K562 (cell line): Measurements from ENCODE around the gene CORT. TPM values are rescaled to one million over a fixed set of nuclear protein-coding genes. Genes with fewer than 3 reads are reported as not detected.

Source experiments
- BCL6 ChIP-seq: fragments of 250-450 bp; sonication (Bioruptor Pico); IDR thresholded peaks from 2 replicates; pipeline ENCODE4 v1.4.0; 2020
- BCLAF1 ChIP-seq, 2 experiments: fragments of 450-650 bp in 1 of 2; IDR thresholded peaks; 2 replicates each; pipeline ENCODE4 v1.6.1; 2011 to 2017; ENCODE audit warnings: low read depth in 2 of 2, antibody characterized with exemption in 1 of 2, borderline replicate concordance in 1 of 2, low read length in 1 of 2, mild to moderate bottlenecking in 1 of 2, mixed read lengths in 1 of 2; ENCODE audit not compliant: control insufficient read depth in 1 of 2
- ETV5 ChIP-seq: sonication (generic); formaldehyde crosslinking; IDR thresholded peaks from 2 replicates; pipeline ENCODE4 v1.4.0; 2020; ENCODE audit warnings: low read depth, mild to moderate bottlenecking, missing genetic modification reagents
- EWSR1 ChIP-seq: fragments of 450-650 bp; IDR thresholded peaks from 2 replicates; pipeline ENCODE4 v1.6.1; 2018; ENCODE audit warnings: borderline replicate concordance, mild to moderate bottlenecking, low read depth, moderate library complexity; ENCODE audit not compliant: partially characterized antibody
- MAZ ChIP-seq, 2 experiments: fragments of 450-650 bp in 1 of 2; sonication (generic) in 1 of 2; formaldehyde crosslinking; IDR thresholded peaks in 1 of 2; conservative IDR thresholded peaks in 1 of 2; 2 replicates each; pipeline versions ENCODE4 v1.4.0 to v1.5.0; 2020; ENCODE audit warnings: mild to moderate bottlenecking in 1 of 2, missing genetic modification reagents in 1 of 2
- MTA3 ChIP-seq: fragments of 450-650 bp; formaldehyde crosslinking; IDR thresholded peaks from 2 replicates; pipeline ENCODE4 v1.6.1; 2017; ENCODE audit warnings: mild to moderate bottlenecking, borderline replicate concordance
- MYNN ChIP-seq, 2 experiments: sonication (generic); formaldehyde crosslinking in 1 of 2; IDR thresholded peaks; 2 replicates each; pipeline versions ENCODE4 v1.5.0 to v1.6.1; 2016 to 2020; ENCODE audit warnings: antibody characterized with exemption in 1 of 2, missing genetic modification reagents in 1 of 2
- TAF9B ChIP-seq: fragments of 450-650 bp; IDR thresholded peaks from 2 replicates; pipeline ENCODE4 v1.6.1; 2018; ENCODE audit warnings: mild to moderate bottlenecking; ENCODE audit not compliant: partially characterized antibody
- TCF7 ChIP-seq: sonication (generic); IDR thresholded peaks from 2 replicates; pipeline ENCODE4 v1.6.1; 2016; ENCODE audit warnings: antibody characterized with exemption, borderline replicate concordance
- ZNF561 ChIP-seq: fragments of 450-650 bp; formaldehyde crosslinking; conservative IDR thresholded peaks from 2 replicates; pipeline ENCODE4 v1.4.0; 2020; ENCODE audit warnings: mild to moderate bottlenecking, moderate library complexity
- ZNF76 ChIP-seq: fragments of 250-450 bp; sonication (Bioruptor Pico); IDR thresholded peaks from 2 replicates; pipeline ENCODE4 v1.4.0; 2020; ENCODE audit warnings: mild to moderate bottlenecking, moderate library complexity, borderline replicate concordance
- polyA plus RNA-seq, 8 experiments: library from polyadenylated mRNA; depleted of rRNA in 4 of 8; stranded (reverse) in 5 of 8; unstranded in 3 of 8; fragments of >200 nt; fragmentation: Nextera tagmentation in 2 of 8; fragmentation: Illumina TruSeq in 1 of 8; extraction: Ambion mirVana in 2 of 8; extraction: Trizol in 1 of 8; gene quantifications; 2 replicates each; pipeline versions ENCODE4 v1.2.1 to v1.2.3, GENCODE V29; 2011 to 2014; ENCODE audit warnings: inconsistent platforms in 1 of 8, missing spikeins in 1 of 8
- total RNA-seq, 7 experiments: library from RNA; depleted of rRNA in 6 of 7; stranded (reverse); fragments of >200 nt in 6 of 7; fragmentation: Illumina TruSeq in 2 of 7; extraction: Trizol in 2 of 7; gene quantifications; 2 replicates each; pipeline versions ENCODE4 v1.2.1 to v1.2.3, GENCODE V29; 2011 to 2021; ENCODE audit warnings: low replicate concordance in 1 of 7
- TF ChIP-seq, protein P1 (sequence below): sonication (generic); formaldehyde crosslinking; IDR thresholded peaks from 2 replicates; pipeline ENCODE4 v1.8.1; 2022; ENCODE audit warnings: missing genetic modification reagents

The CORT gene
- total and polyA plus RNA-seq, 9 of the 15 experiments (the other 6 are each of a cell fraction or from before 2014, with no cell fraction given): 0.08 to 0.54 (median 0.13) TPM; not detected in 5

DNA sequence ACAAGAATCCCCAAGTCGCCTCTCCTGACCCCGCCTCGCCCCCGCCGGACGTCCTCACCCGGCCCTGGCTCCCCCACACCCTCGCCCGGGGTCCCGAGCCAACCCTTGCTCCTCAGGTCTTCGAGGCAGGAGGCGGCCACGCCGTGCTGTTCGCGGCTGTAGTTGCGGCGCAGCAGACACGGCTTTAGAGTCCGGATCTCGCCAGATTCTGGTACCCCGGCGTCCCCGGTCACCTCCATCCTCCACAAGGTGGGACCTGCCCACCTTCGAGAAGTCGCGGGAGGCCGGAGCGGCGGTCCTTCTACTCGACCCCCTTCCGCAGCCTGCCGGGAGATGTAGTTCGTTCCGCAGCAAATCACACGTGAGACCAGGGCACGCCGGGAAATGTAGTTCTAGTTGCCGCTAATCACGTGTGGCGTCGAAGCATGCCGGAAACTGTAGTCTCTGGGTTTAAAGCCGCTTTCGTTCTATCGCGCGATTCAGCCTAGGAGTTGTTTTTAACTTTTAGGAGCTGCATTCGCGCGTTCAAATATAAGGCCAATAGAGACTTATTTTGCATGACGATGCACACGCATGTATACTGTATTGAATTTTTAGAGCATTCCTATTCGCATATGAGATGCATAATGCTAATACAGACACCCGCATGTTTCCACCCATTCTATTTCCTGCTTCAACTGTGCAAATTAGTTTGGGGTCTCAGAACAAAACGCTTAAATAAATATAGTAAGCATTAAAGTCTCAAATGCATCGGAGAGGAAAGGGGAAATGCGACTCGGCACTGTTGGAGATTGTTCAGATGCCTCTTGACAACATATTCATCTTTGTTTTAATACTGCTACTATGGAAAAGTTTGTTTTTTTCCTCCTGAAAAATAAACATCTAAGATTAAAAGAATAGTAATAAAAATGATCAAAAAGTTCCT is 22.7 kb downstream of the CORT start, which contains the start of gene DFFA (continued):
- TF ChIP-seq BCLAF1 (IDR thresholded peaks at IDR 0.05; ENCODE audit: borderline replicate concordance in 1 of 2, control insufficient read depth in 1 of 2, low read depth in 2 of 2, low read length in 1 of 2) (0 out of 4 replicates have a peak, but pooled peaks of 1 of the 2 experiments have one; percentile 57), MYNN (IDR thresholded peaks at IDR 0.05) (no peak), MYNN (CRISPR knock-in tag; IDR thresholded peaks at IDR 0.05) (no peak), TCF7 (peak; percentile 64; the same call in 1 of the 2 replicates), MAZ (CRISPR knock-in tag; conservative IDR thresholded peaks at IDR 0.05 in 1 of 2, IDR thresholded peaks at IDR 0.05 in 1 of 2) (peak; percentile 88 to 90), TAF9B (peak; percentile 63), ZNF561 (0 out of 2 replicates have a peak, but pooled peaks have one; percentile 65), ZNF76 (CRISPR knock-in tag) (peak; percentile 77; the same call in 1 of the 2 replicates), EWSR1 (no peak), MTA3 (peak; percentile 82; the same call in 1 of the 2 replicates), BCL6 (peak; percentile 6; the same call in 1 of the 2 replicates), ETV5 (CRISPR knock-in tag) (peak; percentile 89; the same call in 1 of the 2 replicates)
- TF ChIP-seq, protein P1, sequence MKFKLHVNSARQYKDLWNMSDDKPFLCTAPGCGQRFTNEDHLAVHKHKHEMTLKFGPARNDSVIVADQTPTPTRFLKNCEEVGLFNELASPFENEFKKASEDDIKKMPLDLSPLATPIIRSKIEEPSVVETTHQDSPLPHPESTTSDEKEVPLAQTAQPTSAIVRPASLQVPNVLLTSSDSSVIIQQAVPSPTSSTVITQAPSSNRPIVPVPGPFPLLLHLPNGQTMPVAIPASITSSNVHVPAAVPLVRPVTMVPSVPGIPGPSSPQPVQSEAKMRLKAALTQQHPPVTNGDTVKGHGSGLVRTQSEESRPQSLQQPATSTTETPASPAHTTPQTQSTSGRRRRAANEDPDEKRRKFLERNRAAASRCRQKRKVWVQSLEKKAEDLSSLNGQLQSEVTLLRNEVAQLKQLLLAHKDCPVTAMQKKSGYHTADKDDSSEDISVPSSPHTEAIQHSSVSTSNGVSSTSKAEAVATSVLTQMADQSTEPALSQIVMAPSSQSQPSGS (CRISPR knock-in tag): no peak
